GM21723 (cell line): Measurements from ENCODE around the gene CT55.
"Not testable (repeated sequence)": the region's sequence is repeated elsewhere in the genome, so short reads cannot be mapped to it uniquely, and the experiment has no call there.

ENCODE experiments used
- ATAC-seq: cut with Tn5 transposase; IDR thresholded peaks from one replicate; pipeline ENCODE4 v1.9.1; 2021; ENCODE audit warnings: mild to moderate bottlenecking, moderate library complexity; ENCODE audit not compliant: unreplicated experiment

Gene CT55, protein sequence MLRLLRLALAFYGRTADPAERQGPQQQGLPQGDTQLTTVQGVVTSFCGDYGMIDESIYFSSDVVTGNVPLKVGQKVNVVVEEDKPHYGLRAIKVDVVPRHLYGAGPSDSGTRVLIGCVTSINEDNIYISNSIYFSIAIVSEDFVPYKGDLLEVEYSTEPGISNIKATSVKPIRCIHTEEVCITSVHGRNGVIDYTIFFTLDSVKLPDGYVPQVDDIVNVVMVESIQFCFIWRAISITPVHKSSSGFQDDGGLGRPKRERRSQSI

GRCh38 chrX:135170877-135171519 is at the start of gene CT55:
Gene CT55 (minus strand): TSS chrX:135171398. CDS start chrX:135171171, 227 bp downstream.
- no peak for ATAC-seq

DNA sequence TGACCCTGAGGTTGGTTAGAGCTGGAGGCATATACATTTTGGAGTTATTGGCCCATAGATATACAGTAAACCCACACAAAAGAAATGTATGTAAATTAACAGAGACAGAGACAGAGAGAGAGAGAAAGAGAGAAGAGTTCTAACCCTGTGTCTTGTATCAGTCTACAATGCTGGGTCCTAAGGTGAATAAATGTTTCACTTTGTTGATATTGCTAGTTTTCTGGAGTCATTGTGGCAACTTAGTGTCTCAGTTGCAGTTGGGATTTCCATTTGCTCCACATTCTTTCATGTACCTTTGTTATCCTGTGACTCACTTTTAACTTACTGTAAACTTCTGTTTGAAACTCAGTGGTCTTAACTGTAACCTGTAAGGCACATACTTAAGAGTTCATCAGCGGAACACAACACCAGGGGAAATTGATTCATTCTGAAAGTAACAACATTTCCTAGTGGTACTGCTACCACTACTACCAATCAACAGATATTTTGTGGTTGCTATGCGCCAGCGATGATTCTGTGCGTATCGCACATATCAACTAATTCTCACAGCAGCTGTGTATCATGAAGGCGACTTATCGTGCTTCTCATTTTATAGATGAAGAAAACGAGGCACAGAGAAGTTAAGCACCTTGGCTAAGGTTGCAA is 42.1 kb upstream of the CT55 start:
- ATAC-seq: no peak

DNA sequence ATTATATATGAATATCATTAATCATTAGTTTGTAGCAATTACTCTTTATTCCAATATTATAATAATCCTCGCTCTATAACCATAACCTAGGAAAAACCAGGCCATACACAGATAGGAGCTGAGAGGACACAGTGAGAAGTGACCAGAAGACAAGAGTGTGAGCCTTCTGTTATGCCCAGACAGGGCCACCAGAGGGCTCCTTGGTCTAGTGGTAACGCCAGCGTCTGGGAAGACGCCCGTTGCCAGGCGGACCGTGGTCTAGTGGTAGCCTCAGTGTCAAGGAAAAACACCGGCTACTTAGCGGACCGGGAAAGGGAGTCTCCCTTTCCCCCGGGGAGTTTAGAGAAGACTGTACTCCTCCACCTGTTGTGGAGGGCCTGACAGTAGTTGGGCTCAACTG is 35.2 kb upstream of the CT55 start:
- ATAC-seq: not testable (repeated sequence)

DNA sequence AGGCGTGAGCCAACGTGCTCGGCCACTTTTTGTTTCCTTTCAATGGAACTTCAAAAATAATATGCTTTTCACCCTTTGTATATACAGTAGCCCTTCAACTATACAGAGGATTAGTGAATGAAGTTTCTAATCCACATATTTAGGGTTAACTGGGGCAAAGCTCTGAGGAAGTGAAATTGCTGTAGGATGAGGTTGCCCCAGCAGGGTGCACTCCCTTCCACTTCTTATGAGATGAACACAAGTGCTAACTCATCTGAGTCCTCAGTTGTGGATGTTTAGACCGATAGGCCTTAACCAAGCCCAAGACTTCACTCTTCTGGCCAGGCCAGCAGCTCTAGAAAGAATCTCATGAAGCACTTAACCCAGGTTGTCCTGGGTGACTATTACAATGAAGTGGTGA is 29.1 kb upstream of the CT55 start:
- no peak for ATAC-seq

- no peak for ATAC-seq
Measured at GRCh38 chrX:135194684-135195083, 23.5 kb upstream of the CT55 start.

GRCh38 chrX:135193740-135194139 is 22.5 kb upstream of the CT55 start:
- no peak for ATAC-seq

GRCh38 chrX:135191838-135192237 is 20.6 kb upstream of the CT55 start:
- ATAC-seq: no peak

DNA sequence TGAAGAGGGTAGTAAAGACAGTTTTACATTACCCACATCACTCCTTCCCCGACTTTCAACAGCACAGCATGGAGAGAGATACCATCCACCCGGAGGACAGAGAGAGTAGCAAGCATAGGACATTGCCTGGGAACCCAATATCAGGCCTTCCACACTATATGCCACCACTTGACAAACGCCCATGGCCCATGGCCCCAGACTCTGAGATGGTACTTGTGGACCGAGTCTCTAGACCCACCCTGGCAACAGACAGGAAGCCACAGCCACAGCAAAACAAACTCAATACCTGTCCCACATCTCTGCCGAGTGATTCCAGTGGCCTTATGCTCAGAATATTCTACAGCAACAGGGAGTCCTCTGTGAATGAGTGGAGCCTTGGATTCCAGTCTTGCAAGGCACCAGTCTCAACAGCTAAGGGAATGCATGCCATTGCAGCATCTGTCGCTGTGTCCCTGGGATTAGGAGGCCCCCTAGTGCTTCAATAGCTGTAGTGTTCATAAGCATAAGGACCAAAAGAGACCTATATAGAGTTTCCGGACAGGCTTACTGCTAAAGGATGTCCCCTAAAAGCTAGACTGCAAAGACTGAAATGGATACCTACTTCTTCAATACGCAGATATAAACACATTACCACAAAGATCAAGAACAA is 14.7 kb upstream of the CT55 start:
- ATAC-seq: peak; percentile 87

- ATAC-seq: no peak
Measured at GRCh38 chrX:135178636-135179035, 7.4 kb upstream of the CT55 start.

DNA sequence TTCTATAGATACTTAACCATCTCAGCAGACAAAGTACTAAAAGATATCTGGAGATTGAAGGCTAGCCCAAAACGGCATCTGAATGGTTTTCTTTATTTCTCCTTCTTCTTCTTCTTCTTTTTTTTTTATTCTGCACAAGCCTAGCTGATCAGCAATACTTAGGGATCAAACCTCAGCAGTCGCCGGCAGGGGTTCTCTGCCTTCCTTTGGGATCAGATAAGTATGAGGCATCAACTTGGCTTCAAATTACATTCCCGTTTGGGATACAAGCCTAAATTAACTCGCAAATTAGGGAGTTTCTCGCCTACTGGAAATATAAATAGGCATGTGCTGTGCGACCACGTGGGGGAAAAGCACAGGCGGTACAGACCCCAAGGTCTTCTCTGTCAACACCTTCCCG is 730 bp downstream of the CT55 start:
- ATAC-seq: no peak

GRCh38 chrX:135169534-135169933 is 1.7 kb downstream of the CT55 start:
- not testable (repeated sequence) for ATAC-seq

DNA sequence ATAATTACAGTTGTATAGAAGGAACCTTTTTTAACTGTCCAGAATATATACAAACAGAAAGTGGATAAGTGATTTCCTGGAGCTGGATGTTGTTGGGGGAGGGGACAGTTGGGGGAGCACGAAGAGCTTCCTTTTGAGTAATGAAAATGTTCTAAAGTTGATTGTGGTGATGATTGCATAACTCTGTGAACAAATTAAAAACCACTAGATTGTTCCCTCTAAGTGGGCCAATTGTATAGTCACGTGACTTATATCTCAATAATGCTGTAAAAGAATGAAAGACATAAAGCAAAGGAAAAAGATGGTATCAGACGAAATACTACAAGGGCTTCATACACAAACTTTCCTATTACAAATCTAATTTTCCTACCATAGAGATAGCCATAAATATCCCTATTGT is 2.7 kb downstream of the CT55 start:
- ATAC-seq: no peak

DNA sequence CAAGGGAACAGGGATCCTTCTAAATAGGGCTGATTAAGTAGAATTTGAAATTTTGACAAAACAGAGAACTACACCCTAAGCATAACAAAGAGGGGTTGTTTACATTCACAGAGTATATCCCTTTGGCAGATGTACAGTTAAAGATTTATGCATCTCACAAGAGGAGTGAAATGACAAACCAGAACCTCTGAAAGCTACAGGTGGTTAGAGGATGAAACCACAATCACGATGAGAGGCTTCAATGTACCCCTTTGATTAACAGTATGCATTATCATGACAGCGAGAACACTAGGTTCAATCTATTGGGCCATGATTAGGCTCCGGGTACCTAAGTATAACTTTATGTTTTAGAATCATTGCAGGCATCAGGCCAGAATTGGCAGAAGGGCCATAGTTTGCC is 16.5 kb downstream of the CT55 start:
- ATAC-seq: not testable (repeated sequence)

DNA sequence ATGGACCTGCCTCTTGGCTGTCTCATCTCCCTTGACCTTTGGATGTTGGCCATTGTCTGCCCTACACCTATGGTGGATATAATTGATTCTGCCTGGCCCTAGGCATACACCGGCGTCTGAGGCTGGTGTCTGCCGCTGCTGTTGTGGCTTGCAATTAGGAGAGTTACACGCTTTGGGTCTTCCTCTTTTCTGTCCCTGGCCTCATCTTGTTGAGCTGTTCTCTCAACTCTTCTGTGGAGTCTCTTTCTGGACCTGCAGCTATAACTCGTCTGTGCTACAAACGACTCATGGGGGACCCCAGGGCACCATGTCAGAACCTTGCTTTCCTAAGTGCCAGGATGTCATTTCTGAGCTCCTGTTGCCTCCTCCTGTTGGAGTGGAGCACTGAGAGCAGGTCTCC is 45.1 kb downstream of the CT55 start:
- not testable (repeated sequence) for ATAC-seq

DNA sequence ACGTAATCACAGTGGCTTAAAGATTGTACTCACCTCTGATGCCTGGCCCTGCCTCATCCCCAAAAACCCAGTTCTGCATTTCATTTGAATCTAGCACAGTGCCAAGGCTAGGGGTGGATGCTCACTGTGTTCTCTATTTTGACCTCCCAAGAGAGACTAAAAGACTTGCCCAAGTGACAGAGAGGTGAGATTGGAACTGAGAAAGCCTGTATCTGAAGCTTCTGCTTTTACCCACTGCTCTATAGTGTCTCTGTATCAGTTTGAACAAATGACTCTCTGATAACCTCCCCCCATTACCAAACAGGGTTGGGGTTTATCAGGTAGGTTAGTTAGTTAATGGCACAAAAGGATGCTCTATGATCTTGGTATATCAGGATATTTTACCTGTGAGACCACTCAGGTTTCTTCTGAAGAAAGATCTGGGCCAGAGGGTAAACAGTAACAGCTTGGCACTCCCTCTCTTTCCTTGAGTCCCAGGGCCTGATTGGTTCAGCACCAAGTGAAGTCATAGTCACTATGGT is 51.1 kb downstream of the CT55 start, which contains the start of gene ETDB:
ETDB (minus strand) TSS at position 471 of the 521 bp plus-strand sequence. CDS start 1,265 bp downstream, outside the sequence.
- not testable (repeated sequence) for ATAC-seq

DNA sequence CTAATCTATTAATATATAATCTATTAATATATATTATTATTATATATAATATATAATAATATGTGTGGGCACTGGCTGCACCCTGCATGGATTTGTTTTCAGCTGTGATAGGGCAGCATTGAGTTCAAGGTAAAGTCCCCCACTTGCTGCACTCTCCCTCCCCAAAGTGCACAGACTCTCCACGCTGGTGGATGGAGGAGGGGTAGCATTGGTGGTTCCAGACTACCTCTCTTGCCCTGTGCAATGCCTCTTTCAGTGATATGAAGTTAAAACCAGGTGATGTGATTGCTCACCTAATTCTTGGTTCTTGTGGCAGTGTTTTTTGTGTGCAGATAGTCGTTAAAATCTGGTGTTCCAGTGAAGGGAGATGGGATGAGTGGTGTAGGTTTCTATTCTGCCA is 55.1 kb downstream of the CT55 start:
- not testable (repeated sequence) for ATAC-seq

GRCh38 chrX:135114392-135114791 is 56.8 kb downstream of the CT55 start:
- ATAC-seq: peak; percentile 97

DNA sequence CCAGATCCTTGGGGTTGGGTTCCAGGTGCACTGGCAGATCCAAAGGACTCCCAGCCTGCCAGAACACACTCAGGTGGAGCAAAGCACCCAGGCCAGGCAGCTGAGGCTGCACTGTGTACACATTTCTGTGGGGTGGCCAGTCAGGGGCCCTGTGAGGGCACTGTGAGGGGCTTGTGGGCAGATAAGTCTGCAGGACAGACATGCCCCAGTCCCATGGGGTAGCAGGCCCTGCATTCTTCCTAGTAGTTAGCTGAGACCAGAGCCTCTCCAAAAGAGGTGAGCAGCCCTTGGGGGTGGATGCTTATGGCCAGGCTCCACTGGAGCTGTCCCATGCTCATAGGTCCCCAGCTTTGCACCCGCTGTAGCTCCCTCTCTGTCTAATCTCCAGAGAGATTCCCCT is 58.5 kb downstream of the CT55 start:
- no peak for ATAC-seq

DNA sequence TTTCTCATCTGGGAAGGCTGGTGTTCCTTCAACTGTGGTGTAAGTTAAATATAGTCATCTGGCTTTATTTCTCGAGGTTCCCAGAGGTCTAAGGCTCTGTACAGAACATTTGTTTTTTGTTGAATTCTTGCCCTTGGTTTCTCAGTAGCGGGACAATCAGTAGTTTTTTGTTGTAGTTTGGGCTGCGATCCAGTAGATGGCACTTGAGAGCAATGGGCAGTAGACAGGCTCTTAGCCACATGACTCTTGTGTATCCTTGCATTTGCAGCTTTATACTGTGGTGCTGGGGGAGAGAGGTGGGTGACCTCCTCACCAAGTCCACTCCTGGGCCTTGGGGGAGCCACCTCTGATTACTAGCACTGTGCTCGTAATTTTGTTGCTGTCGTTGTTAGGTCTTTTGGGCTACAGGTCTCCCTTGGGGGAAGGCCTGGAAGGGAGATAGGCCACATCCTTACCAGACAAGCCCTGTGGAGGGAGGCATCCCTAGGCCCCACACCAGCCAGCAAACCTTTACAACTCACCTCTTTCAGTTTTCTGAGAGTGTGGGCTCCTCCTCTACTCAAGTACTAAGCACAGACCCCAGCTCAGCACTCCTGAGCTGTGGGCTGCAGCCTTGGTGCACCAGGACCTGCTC is 59.0 kb downstream of the CT55 start:
- peak; percentile 52 for ATAC-seq

GRCh38 chrX:135109554-135109953 is 61.6 kb downstream of the CT55 start:
- ATAC-seq: no peak
